Gastroesophageal sphincter (tissue), 4 donors: Measurements from ENCODE around the gene ACSL5. TPM values are rescaled to one million over a fixed set of nuclear protein-coding genes. Genes with fewer than 3 reads are reported as not detected.

ENCODE experiments used
- ATAC-seq: fragments of 150-250 bp; one replicate; pipeline ENCODE4 v1.9.1; 2016; ENCODE audit warnings: mild to moderate bottlenecking, moderate library complexity
- H3K27ac ChIP-seq, 4 donors: fragments of 200-600 bp; sonication (generic) in 3 of 4; 1 replicate in 3 of 4; 2 replicates in 1 of 4; pipeline ENCODE4 v1.5.1; 2016 to 2019
- H3K27me3 ChIP-seq: fragments of 200-600 bp; sonication (generic); one replicate; pipeline ENCODE4 v1.5.1; 2019
- H3K36me3 ChIP-seq, 2 donors: fragments of 200-600 bp; sonication (generic); one replicate each; pipeline ENCODE4 v1.5.1; 2019; ENCODE audit warnings: control low read depth in 1 of 2
- H3K4me1 ChIP-seq, 3 donors: fragments of 200-600 bp; sonication (generic); 1 replicate in 2 of 3; 2 replicates in 1 of 3; pipeline ENCODE4 v1.5.1; 2016 to 2019; ENCODE audit warnings: control low read depth in 2 of 3
- H3K4me3 ChIP-seq, 2 donors: fragments of 200-600 bp; sonication (generic); one replicate each; pipeline ENCODE4 v1.5.1; 2019; ENCODE audit warnings: mild to moderate bottlenecking in 1 of 2, moderate library complexity in 1 of 2
- H3K9me3 ChIP-seq, 3 donors: fragments of 200-600 bp; sonication (generic); one replicate each; pipeline ENCODE4 v1.5.1; 2017 to 2019; ENCODE audit warnings: control low read depth in 2 of 3
- CTCF ChIP-seq, 4 experiments: fragments of 200-600 bp in 2 of 4; fragments of 450-650 bp in 2 of 4; sonication (generic) in 1 of 4; IDR thresholded peaks; one replicate each; pipeline ENCODE4 v1.5.1; 2017 to 2019; ENCODE audit warnings: antibody characterized with exemption in 4 of 4, mild to moderate bottlenecking in 2 of 4, moderate library complexity in 2 of 4
- EP300 ChIP-seq: sonication (generic); formaldehyde crosslinking; IDR thresholded peaks from one replicate; pipeline ENCODE4 v1.6.1; 2017; ENCODE audit warnings: antibody characterized with exemption, mild to moderate bottlenecking
- POLR2A ChIP-seq, 2 donors: fragments of 450-650 bp; IDR thresholded peaks; one replicate each; pipeline ENCODE4 v1.6.1; 2017; ENCODE audit warnings: antibody characterized with exemption in 2 of 2, mild to moderate bottlenecking in 2 of 2, moderate library complexity in 1 of 2
- POLR2AphosphoS5 ChIP-seq: sonication (generic); formaldehyde crosslinking; IDR thresholded peaks from one replicate; pipeline ENCODE4 v1.6.1; 2017; ENCODE audit warnings: antibody characterized with exemption
- WGBS, 2 donors: methylation state at CpG; one replicate each; pipeline ENCODE4 v1.1.5; 2018; ENCODE audit warnings: low coverage in 1 of 2; 5-methylcytosine and 5-hydroxymethylcytosine counted together
- total RNA-seq, 4 donors: library from RNA; depleted of rRNA; stranded (reverse); fragments of >200 nt; gene quantifications; one replicate each; pipeline ENCODE4 v1.1.0, GENCODE V29; 2016

Gene ACSL5
- total RNA-seq, 4 donors from 2014 or later, result 2.0 to 14.6 (median 9.8) TPM

DNA sequence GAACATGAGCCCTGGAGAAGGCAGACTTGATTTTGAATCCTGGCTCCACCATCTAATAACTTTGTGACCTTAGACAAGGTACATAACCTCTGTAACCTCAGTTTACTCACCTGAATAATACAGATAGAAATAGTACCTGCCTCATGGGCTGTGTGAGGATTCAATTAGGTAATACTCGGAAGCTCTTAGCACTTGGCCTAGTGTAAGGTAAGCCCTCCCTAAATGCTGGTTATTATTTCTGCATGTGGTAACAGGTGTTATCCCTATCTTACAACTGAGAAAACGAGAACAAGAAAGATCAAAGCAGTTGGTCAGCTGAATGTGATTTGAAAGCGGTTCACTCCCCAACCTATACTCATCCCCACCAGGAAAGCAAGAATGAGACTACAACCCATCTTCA is 28.7 kb upstream of the ACSL5 start:
- Histone ChIP-seq H3K4me3 (no peak overlapping the region), H3K27me3 (no peaks in the 10 kb centered on the region), H3K4me1 (no peaks in the 10 kb centered on the region), H3K36me3 (no peaks in the 10 kb centered on the region), H3K27ac (no peak overlapping the region), H3K9me3 (no peaks in the 10 kb centered on the region)
- WGBS, 2 donors, result 69 to 75% methylated on average over 2 to 3 of the region's 3 CpGs
- ATAC-seq, result no peak
- TF ChIP-seq POLR2AphosphoS5 (no peak), CTCF (IDR thresholded peaks at IDR 0.05) (no peak), EP300 (no peak)

DNA sequence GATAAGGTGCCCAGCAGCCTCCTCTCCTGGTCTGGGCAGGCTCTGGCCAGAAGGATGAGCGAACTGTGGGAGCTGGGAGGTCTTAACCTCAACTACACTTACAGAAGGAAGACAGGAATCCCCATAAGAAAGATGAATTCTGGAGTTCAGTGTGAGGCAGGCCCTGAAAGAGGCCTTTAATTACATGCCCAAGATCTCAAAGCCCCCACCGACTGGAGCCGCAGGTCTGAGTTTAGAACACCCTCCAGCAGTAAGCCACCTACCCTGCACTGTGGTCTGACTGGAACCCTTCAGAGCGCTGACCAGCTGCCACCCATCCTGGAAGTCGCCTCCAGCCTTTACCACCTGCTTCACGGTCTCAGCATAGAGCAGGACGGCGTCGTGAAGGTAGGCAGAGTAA is 28.2 kb upstream of the ACSL5 start:
- H3K9me3 ChIP-seq, result no peaks in the 10 kb centered on the region
- no peaks in the 10 kb centered on the region for H3K27me3 ChIP-seq
- no peaks in the 10 kb centered on the region for H3K4me1 ChIP-seq
- H3K27ac ChIP-seq, result no peak overlapping the region
- 85% methylated on average over 5 of the region's 9 CpGs for WGBS, 2 donors
- ATAC-seq, result no peak
- no peak overlapping the region for H3K4me3 ChIP-seq
- no peak for TF ChIP-seq CTCF (IDR thresholded peaks at IDR 0.05)
- no peak for TF ChIP-seq EP300
- no peak for TF ChIP-seq POLR2A (IDR thresholded peaks at IDR 0.05)
- TF ChIP-seq POLR2AphosphoS5, result no peak
- H3K36me3 ChIP-seq, result no peaks in the 10 kb centered on the region

DNA sequence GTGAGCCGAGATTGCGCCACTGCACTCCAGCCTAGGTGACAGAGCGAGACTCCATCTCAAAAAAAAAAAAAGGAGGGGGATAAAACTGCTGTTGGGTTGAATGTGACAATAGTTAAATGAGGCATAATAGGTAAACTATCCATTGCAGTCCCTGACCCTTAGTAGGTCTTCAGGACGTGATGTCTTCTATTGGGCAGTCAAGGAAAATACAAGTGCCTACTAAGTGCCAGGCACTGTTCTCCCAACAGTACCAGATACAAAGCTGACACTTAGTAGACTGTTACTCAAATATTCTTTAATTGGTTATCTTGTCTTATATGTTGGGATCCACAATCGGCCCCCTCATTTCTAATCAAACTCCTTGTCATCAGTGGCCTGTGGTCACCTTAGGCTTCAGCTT is 27.1 kb upstream of the ACSL5 start:
- H3K4me1 ChIP-seq, result no peaks in the 10 kb centered on the region
- H3K4me3 ChIP-seq, result no peak overlapping the region
- H3K9me3 ChIP-seq, result no peaks in the 10 kb centered on the region
- 83 to 100% methylated on average over 1 to 2 of the region's 5 CpGs for WGBS, 2 donors
- H3K27ac ChIP-seq, result no peak overlapping the region
- TF ChIP-seq CTCF (IDR thresholded peaks at IDR 0.05) (no peak), POLR2A (IDR thresholded peaks at IDR 0.05) (no peak), EP300 (no peak), POLR2AphosphoS5 (no peak)
- no peak for ATAC-seq
- H3K36me3 ChIP-seq, result no peaks in the 10 kb centered on the region
- H3K27me3 ChIP-seq, result no peaks in the 10 kb centered on the region

DNA sequence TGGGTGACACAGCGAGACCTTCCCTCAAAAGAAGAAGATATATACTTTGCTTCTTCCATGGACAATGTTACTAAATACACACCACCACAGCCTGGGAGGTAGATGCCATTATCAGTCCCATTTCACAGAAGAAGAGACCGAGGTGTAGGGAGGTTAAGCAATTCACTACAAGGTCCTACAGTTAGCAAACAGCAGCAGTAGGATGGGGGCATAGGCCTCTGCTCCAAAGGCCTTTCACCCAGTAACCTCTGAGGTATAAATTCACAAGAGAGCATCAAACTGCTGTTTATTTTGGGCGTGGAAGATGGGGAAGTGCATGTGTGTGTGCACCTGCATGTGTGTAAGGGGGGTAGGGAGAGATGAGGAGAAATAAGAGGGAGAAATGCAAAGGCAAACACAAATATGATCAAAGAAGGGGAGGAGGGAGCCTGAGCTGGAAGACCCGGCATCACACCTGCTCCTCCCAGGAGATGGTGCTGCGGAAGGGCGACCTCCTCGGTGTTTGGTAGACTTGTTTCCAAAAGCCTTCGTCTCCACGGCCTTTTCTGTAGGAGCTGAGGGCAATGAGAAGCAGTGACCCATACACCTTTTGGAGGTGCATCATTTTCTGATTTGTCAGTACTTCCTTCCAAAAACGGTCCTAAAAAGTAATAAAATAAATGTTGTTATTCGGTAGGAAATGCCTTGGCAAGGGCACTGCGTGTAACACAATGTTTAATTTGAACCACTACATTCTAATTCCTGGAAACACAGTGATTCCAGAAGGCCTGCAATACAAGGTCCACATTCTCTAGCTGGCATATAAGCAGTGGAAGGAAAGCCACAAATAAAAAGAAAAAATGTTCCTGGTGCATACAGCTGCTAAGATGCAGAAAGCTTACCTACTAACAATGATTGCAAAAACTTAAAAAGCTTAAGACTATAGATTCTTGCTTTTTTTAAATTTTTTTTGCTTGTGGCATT is 25.9 kb upstream of the ACSL5 start:
- TF ChIP-seq POLR2AphosphoS5, result no peak
- TF ChIP-seq EP300, result no peak
- TF ChIP-seq POLR2A (IDR thresholded peaks at IDR 0.05), result no peak
- TF ChIP-seq CTCF (IDR thresholded peaks at IDR 0.05), result no peak
- no peaks in the 10 kb centered on the region for H3K4me1 ChIP-seq
- 73 to 78% methylated on average over 8 to 10 of the region's 12 CpGs for WGBS, 2 donors
- ATAC-seq, result no peak
- H3K27me3 ChIP-seq, result no peaks in the 10 kb centered on the region
- no peak overlapping the region for H3K4me3 ChIP-seq
- no peak overlapping the region for H3K27ac ChIP-seq
- no peaks in the 10 kb centered on the region for H3K36me3 ChIP-seq
- no peaks in the 10 kb centered on the region for H3K9me3 ChIP-seq

GRCh38 chr10:112348759-112349158 is 25.2 kb upstream of the ACSL5 start:
- Histone ChIP-seq H3K36me3 (no peaks in the 10 kb centered on the region), H3K27me3 (no peaks in the 10 kb centered on the region), H3K9me3 (no peaks in the 10 kb centered on the region), H3K27ac (no peak overlapping the region), H3K4me3 (no peak overlapping the region), H3K4me1 (no peaks in the 10 kb centered on the region)
- no peak for ATAC-seq
- 70% methylated on average over 1 of the region's 1 CpG; no CpG with 5 or more reads in 1 of the 2 donors for WGBS, 2 donors
- TF ChIP-seq CTCF (IDR thresholded peaks at IDR 0.05) (no peak), POLR2A (IDR thresholded peaks at IDR 0.05) (no peak), EP300 (no peak), POLR2AphosphoS5 (no peak)
